Gastroesophageal sphincter (tissue), 4 donors: ENCODE data around the gene RAD18. TPM values are rescaled to one million over a fixed set of nuclear protein-coding genes. Genes with fewer than 3 reads are reported as not detected.

ENCODE experiments used
- ATAC-seq: fragments of 150-250 bp; one replicate; pipeline ENCODE4 v1.9.1; 2016; ENCODE audit warnings: mild to moderate bottlenecking, moderate library complexity
- H3K27ac ChIP-seq, 4 donors: fragments of 200-600 bp; sonication (generic) in 3 of 4; 1 replicate in 3 of 4; 2 replicates in 1 of 4; pipeline ENCODE4 v1.5.1; 2016 to 2019
- H3K27me3 ChIP-seq: fragments of 200-600 bp; sonication (generic); one replicate; pipeline ENCODE4 v1.5.1; 2019
- H3K36me3 ChIP-seq, 2 donors: fragments of 200-600 bp; sonication (generic); one replicate each; pipeline ENCODE4 v1.5.1; 2019; ENCODE audit warnings: control low read depth in 1 of 2
- H3K4me1 ChIP-seq, 3 donors: fragments of 200-600 bp; sonication (generic); 1 replicate in 2 of 3; 2 replicates in 1 of 3; pipeline ENCODE4 v1.5.1; 2016 to 2019; ENCODE audit warnings: control low read depth in 2 of 3
- H3K4me3 ChIP-seq, 2 donors: fragments of 200-600 bp; sonication (generic); one replicate each; pipeline ENCODE4 v1.5.1; 2019; ENCODE audit warnings: mild to moderate bottlenecking in 1 of 2, moderate library complexity in 1 of 2
- H3K9me3 ChIP-seq, 3 donors: fragments of 200-600 bp; sonication (generic); one replicate each; pipeline ENCODE4 v1.5.1; 2017 to 2019; ENCODE audit warnings: control low read depth in 2 of 3
- CTCF ChIP-seq, 4 experiments: fragments of 200-600 bp in 2 of 4; fragments of 450-650 bp in 2 of 4; sonication (generic) in 1 of 4; IDR thresholded peaks; one replicate each; pipeline ENCODE4 v1.5.1; 2017 to 2019; ENCODE audit warnings: antibody characterized with exemption in 4 of 4, mild to moderate bottlenecking in 2 of 4, moderate library complexity in 2 of 4
- EP300 ChIP-seq: sonication (generic); formaldehyde crosslinking; IDR thresholded peaks from one replicate; pipeline ENCODE4 v1.6.1; 2017; ENCODE audit warnings: antibody characterized with exemption, mild to moderate bottlenecking
- POLR2A ChIP-seq, 2 donors: fragments of 450-650 bp; IDR thresholded peaks; one replicate each; pipeline ENCODE4 v1.6.1; 2017; ENCODE audit warnings: antibody characterized with exemption in 2 of 2, mild to moderate bottlenecking in 2 of 2, moderate library complexity in 1 of 2
- POLR2AphosphoS5 ChIP-seq: sonication (generic); formaldehyde crosslinking; IDR thresholded peaks from one replicate; pipeline ENCODE4 v1.6.1; 2017; ENCODE audit warnings: antibody characterized with exemption
- WGBS, 2 donors: methylation state at CpG; one replicate each; pipeline ENCODE4 v1.1.5; 2018; ENCODE audit warnings: low coverage in 1 of 2; 5-methylcytosine and 5-hydroxymethylcytosine counted together
- total RNA-seq, 4 donors: library from RNA; depleted of rRNA; stranded (reverse); fragments of >200 nt; gene quantifications; one replicate each; pipeline ENCODE4 v1.1.0, GENCODE V29; 2016

Gene RAD18
- total RNA-seq, 4 donors from 2014 or later, result 5.7 to 7.8 (median 6.6) TPM

- H3K27me3 ChIP-seq, result peaks cover 27% of the 10 kb centered on the region
- TF ChIP-seq CTCF (IDR thresholded peaks at IDR 0.05) (no peak), POLR2A (IDR thresholded peaks at IDR 0.05) (no peak), POLR2AphosphoS5 (no peak), EP300 (no peak)
- no peak overlapping the region for H3K27ac ChIP-seq
- peaks cover 0 to 12% (median 0%) of the 10 kb centered on the region in 3 donors for H3K9me3 ChIP-seq
- no peaks in the 10 kb centered on the region for H3K36me3 ChIP-seq
- H3K4me1 ChIP-seq, result peaks cover 0 to 10% (median 0%) of the 10 kb centered on the region in 3 donors
- ATAC-seq, result no peak
- H3K4me3 ChIP-seq, result no peak overlapping the region
- 79 to 94% methylated on average over 2 to 5 of the region's 5 CpGs for WGBS, 2 donors
Observed at GRCh38 chr3:8983591-8983990, 20.3 kb upstream of the RAD18 start.

GRCh38 chr3:8983026-8983425 lies 19.8 kb upstream of the RAD18 start:
- no peak for ATAC-seq
- WGBS, 2 donors, result 67% methylated on average over 1 of the region's 1 CpG; no CpG with 5 or more reads in 1 of the 2 donors
- H3K4me3 ChIP-seq, result no peak overlapping the region
- no peak overlapping the region for H3K27ac ChIP-seq
- peaks cover 28% of the 10 kb centered on the region for H3K27me3 ChIP-seq
- peaks cover 0 to 13% (median 0%) of the 10 kb centered on the region in 3 donors for H3K9me3 ChIP-seq
- H3K4me1 ChIP-seq, result peaks cover 0 to 6% (median 0%) of the 10 kb centered on the region in 3 donors
- TF ChIP-seq POLR2AphosphoS5 (no peak), EP300 (no peak), POLR2A (IDR thresholded peaks at IDR 0.05) (no peak), CTCF (IDR thresholded peaks at IDR 0.05) (no peak)
- H3K36me3 ChIP-seq, result no peaks in the 10 kb centered on the region

GRCh38 chr3:8982509-8982908 lies 19.2 kb upstream of the RAD18 start:
- peaks cover 32% of the 10 kb centered on the region for H3K27me3 ChIP-seq
- 23 to 45% methylated on average over 4 of the region's 5 CpGs for WGBS, 2 donors
- TF ChIP-seq POLR2AphosphoS5 (no peak), CTCF (IDR thresholded peaks at IDR 0.05) (no peak), EP300 (no peak), POLR2A (IDR thresholded peaks at IDR 0.05) (no peak)
- no peak overlapping the region for H3K4me3 ChIP-seq
- no peaks in the 10 kb centered on the region for H3K36me3 ChIP-seq
- H3K27ac ChIP-seq, result no peak overlapping the region
- peaks cover 0 to 13% (median 0%) of the 10 kb centered on the region in 3 donors for H3K9me3 ChIP-seq
- peaks cover 0 to under 1% (median 0%) of the 10 kb centered on the region in 3 donors for H3K4me1 ChIP-seq
- no peak for ATAC-seq

- 52 to 72% methylated on average over 3 of the region's 9 CpGs for WGBS, 2 donors
- TF ChIP-seq POLR2AphosphoS5 (no peak), CTCF (IDR thresholded peaks at IDR 0.05) (no peak), EP300 (no peak), POLR2A (IDR thresholded peaks at IDR 0.05) (no peak)
- H3K27me3 ChIP-seq, result peaks cover 36% of the 10 kb centered on the region
Observed at GRCh38 chr3:8981700-8982099, 18.4 kb upstream of the RAD18 start.

GRCh38 chr3:8981296-8981695 lies 18.0 kb upstream of the RAD18 start:
- no peak for ATAC-seq
- TF ChIP-seq POLR2AphosphoS5 (no peak), CTCF (IDR thresholded peaks at IDR 0.05) (no peak), EP300 (no peak), POLR2A (IDR thresholded peaks at IDR 0.05) (no peak)
- WGBS, 2 donors, result 80 to 86% methylated on average over 6 to 7 of the region's 9 CpGs

More at GRCh38 chr3:8981700-8982099, 18.4 kb upstream of the RAD18 start:
- no peaks in the 10 kb centered on the region for H3K36me3 ChIP-seq
- peaks cover 0 to 13% (median 0%) of the 10 kb centered on the region in 3 donors for H3K9me3 ChIP-seq
- ATAC-seq, result no peak
- no peaks in the 10 kb centered on the region for H3K4me1 ChIP-seq
- H3K27ac ChIP-seq, result no peak overlapping the region
- H3K4me3 ChIP-seq, result no peak overlapping the region

More at GRCh38 chr3:8981296-8981695, 18.0 kb upstream of the RAD18 start:
- no peaks in the 10 kb centered on the region for H3K36me3 ChIP-seq
- H3K27me3 ChIP-seq, result peaks cover 40% of the 10 kb centered on the region
- H3K4me3 ChIP-seq, result no peak overlapping the region
- no peaks in the 10 kb centered on the region for H3K4me1 ChIP-seq
- no peak overlapping the region for H3K27ac ChIP-seq
- peaks cover 0 to 13% (median 0%) of the 10 kb centered on the region in 3 donors for H3K9me3 ChIP-seq
